GM12878 (cell line): ENCODE measurements around the gene CC2D2B. TPM values are rescaled to one million over a fixed set of nuclear protein-coding genes. Genes with fewer than 3 reads are reported as not detected.

Experiments used
- ATAC-seq: fragments of 200-7000 bp; cut with Tn5 transposase; 3 replicates; pipeline ENCODE4 v1.9.1; 2020; ENCODE audit warnings: mild to moderate bottlenecking, moderate library complexity
- Bru-seq: library from RNA; stranded (reverse); fragments of 400-500 nt; gene quantifications from one replicate; lab custom pipeline; 2021; lab: Mats Ljungman, UMichigan
- BruChase-seq, 2 experiments: library from RNA; stranded (reverse); fragments of 400-500 nt; gene quantifications; one replicate each; lab custom pipeline; 2021; lab: Mats Ljungman, UMichigan
- BruUV-seq: library from RNA; stranded (reverse); fragments of 400-500 nt; replicated peaks from 2 replicates; lab custom pipeline; 2021; lab: Mats Ljungman, UMichigan
- CTCF ChIA-PET: fragments of 300-600 bp; sonication (Branson Sonifier 250); formaldehyde crosslinking; extraction: SDS; loops from one replicate; lab custom pipeline; 2021; ENCODE audit warnings: inconsistent platforms; lab: Yijun Ruan, JAX
- POLR2A ChIA-PET: fragments of 350-600 bp; formaldehyde crosslinking; extraction: SDS; loops from one replicate; lab custom pipeline; 2021; ENCODE audit warnings: inconsistent platforms; lab: Charles Lee
- RAD21 ChIA-PET: fragments of 300-600 bp; sonication (Branson Sonifier 250); formaldehyde crosslinking; loops from one replicate; lab custom pipeline; 2023; ENCODE audit warnings: antibody characterized with exemption; ENCODE audit not compliant: unreplicated experiment; lab: Charles Lee
- SMC1A ChIA-PET: fragments of 300-600 bp; sonication (Branson Sonifier 250); formaldehyde crosslinking; loops from one replicate; lab custom pipeline; 2023; ENCODE audit not compliant: unreplicated experiment, uncharacterized antibody; lab: Charles Lee
- DNase-seq: peaks from one replicate; pipeline ENCODE4 v3.0.0-alpha.2; 2011; ENCODE audit warnings: low read depth, low spot score
- FAIRE-seq: peaks from 3 replicates; lab custom pipeline; 2011; peaks lifted over from hg19 to GRCh38; lab: Jason Lieb, UNC
- H2AFZ ChIP-seq: 2 replicates; pipeline ENCODE4 v1.6.0; 2011; ENCODE audit warnings: low read depth, low read length, control low read depth; ENCODE audit not compliant: control insufficient read depth
- H3K27ac ChIP-seq: 2 replicates; pipeline ENCODE4 v1.5.1; 2011; ENCODE audit warnings: control low read depth; ENCODE audit not compliant: control insufficient read depth, insufficient read depth
- H3K27me3 ChIP-seq, 2 experiments: replicated peaks in 1 of 2; 2 replicates each; pipeline versions ENCODE4 v1.6.0 to v1.6.1; 2011; ENCODE audit warnings: low read length in 1 of 2; ENCODE audit not compliant: control insufficient read depth in 2 of 2, insufficient read depth in 2 of 2
- H3K36me3 ChIP-seq, 2 experiments: 2 replicates each; pipeline ENCODE4 v1.5.1; 2011; ENCODE audit warnings: low read length in 1 of 2; ENCODE audit not compliant: control insufficient read depth in 2 of 2, insufficient read depth in 2 of 2
- H3K4me1 ChIP-seq: 2 replicates; pipeline ENCODE4 v1.6.1; 2011; ENCODE audit warnings: mild to moderate bottlenecking, low read length, moderate library complexity, mixed read lengths; ENCODE audit not compliant: control insufficient read depth, insufficient read depth
- H3K4me2 ChIP-seq: 2 replicates; pipeline ENCODE4 v1.6.0; 2011; ENCODE audit warnings: control low read depth; ENCODE audit not compliant: control insufficient read depth, insufficient read depth
- H3K4me3 ChIP-seq: fragments of 200-600 bp; sonication (generic); 2 replicates; pipeline ENCODE4 v1.5.1; 2016
- H3K79me2 ChIP-seq: 2 replicates; pipeline ENCODE4 v1.6.0; 2011; ENCODE audit warnings: low read length; ENCODE audit not compliant: control insufficient read depth, insufficient read depth
- H3K9ac ChIP-seq: 2 replicates; pipeline ENCODE4 v1.8.0; 2011; ENCODE audit warnings: low read length, control low read depth, mixed read lengths; ENCODE audit not compliant: control insufficient read depth, insufficient read depth
- H3K9me3 ChIP-seq: replicated peaks from 3 replicates; pipeline ENCODE4 v1.5.1; 2011; ENCODE audit warnings: mild to moderate bottlenecking, low read length; ENCODE audit not compliant: control insufficient read depth, insufficient read depth
- H4K20me1 ChIP-seq: 2 replicates; pipeline ENCODE4 v1.6.0; 2011; ENCODE audit not compliant: control insufficient read depth, insufficient read depth
- DPF2 ChIP-seq: fragments of 450-650 bp; IDR thresholded peaks from 2 replicates; pipeline ENCODE4 v1.6.1; 2017; ENCODE audit warnings: mild to moderate bottlenecking
- ESRRA ChIP-seq: IDR thresholded peaks from 2 replicates; pipeline ENCODE4 v1.6.1; 2012; ENCODE audit warnings: mild to moderate bottlenecking, low read length, improper control_type of control experiment
- IKZF2 ChIP-seq, 2 experiments: fragments of 450-650 bp; IDR thresholded peaks; 2 replicates each; pipeline ENCODE4 v1.6.1; 2017; ENCODE audit warnings: mild to moderate bottlenecking in 2 of 2, moderate library complexity in 2 of 2
- JUNB ChIP-seq: IDR thresholded peaks from 2 replicates; pipeline ENCODE4 v1.6.1; 2016; ENCODE audit warnings: antibody characterized with exemption, mild to moderate bottlenecking
- MEF2B ChIP-seq: fragments of 450-650 bp; IDR thresholded peaks from 2 replicates; pipeline ENCODE4 v1.6.1; 2018; ENCODE audit warnings: mild to moderate bottlenecking, moderate library complexity; ENCODE audit not compliant: partially characterized antibody, poor library complexity, severe bottlenecking
- NKRF ChIP-seq: fragments of 450-650 bp; conservative IDR thresholded peaks from 2 replicates; pipeline ENCODE4 v1.6.1; 2017; ENCODE audit warnings: mild to moderate bottlenecking, moderate library complexity
- POU2F2 ChIP-seq: IDR thresholded peaks from 3 replicates; pipeline ENCODE4 v1.6.1; 2011; ENCODE audit warnings: low read depth, mild to moderate bottlenecking, low read length, borderline replicate concordance
- TCF7 ChIP-seq: IDR thresholded peaks from 2 replicates; pipeline ENCODE4 v1.6.1; 2014; ENCODE audit warnings: antibody characterized with exemption, borderline replicate concordance
- ZBTB33 ChIP-seq: fragments of 450-650 bp; IDR thresholded peaks from 2 replicates; pipeline ENCODE4 v1.6.1; 2017; ENCODE audit warnings: mild to moderate bottlenecking
- WGBS: methylation state at CpG from one replicate; pipeline ENCODE4 v1.1.6; 2016; ENCODE audit warnings: low lambda C conversion rate; ENCODE audit not compliant: insufficient replicate concordance, insufficient coverage; ENCODE audit errors: missing lambda C conversion rate; 5-methylcytosine and 5-hydroxymethylcytosine counted together
- in situ Hi-C: fragments of 300-500 bp; cut with MboI; formaldehyde crosslinking; loops from 9 replicates; pipeline ENCODE4 v1.14.3; 2018; ENCODE audit warnings: mixed read lengths
- intact Hi-C: fragments of 100-400 bp; cut with micrococcal nuclease; formaldehyde crosslinking; loops from one replicate; pipeline ENCODE4 v1.14.2; 2022; ENCODE audit not compliant: unreplicated experiment
- long read RNA-seq, 2 experiments: library from polyadenylated mRNA; unstranded; transcript quantifications; one replicate each; pipeline ENCODE4 v2.0.0, GENCODE V29; 2019 to 2020
- polyA minus RNA-seq, 3 experiments: library from RNA; depleted of rRNA, polyadenylated mRNA; stranded (reverse); fragments of >200 nt; gene quantifications; 2 replicates each; pipeline ENCODE4 v1.2.3, GENCODE V29; 2011
- polyA plus RNA-seq, 11 experiments: library from polyadenylated mRNA; depleted of rRNA in 4 of 11; unstranded in 6 of 11; stranded (reverse) in 5 of 11; fragments of >200 nt; fragmentation: Nextera tagmentation in 4 of 11; fragmentation: Illumina TruSeq in 1 of 11; extraction: Ambion mirVana in 4 of 11; extraction: Trizol in 1 of 11; gene quantifications; 1 replicate in 1 of 11; 2 replicates in 10 of 11; pipeline versions ENCODE4 v1.2.1 to v1.2.3, GENCODE V29; 2011 to 2016; ENCODE audit warnings: inconsistent platforms in 2 of 11, missing spikeins in 2 of 11, low read depth in 1 of 11
- total RNA-seq, 4 experiments: library from RNA; depleted of rRNA in 3 of 4; stranded (reverse); fragments of >200 nt in 3 of 4; fragmentation: Illumina TruSeq in 1 of 4; extraction: Trizol in 1 of 4; gene quantifications; 2 replicates each; pipeline versions ENCODE4 v1.2.1 to v1.2.3, GENCODE V29; 2013 to 2021

Gene CC2D2B, protein sequence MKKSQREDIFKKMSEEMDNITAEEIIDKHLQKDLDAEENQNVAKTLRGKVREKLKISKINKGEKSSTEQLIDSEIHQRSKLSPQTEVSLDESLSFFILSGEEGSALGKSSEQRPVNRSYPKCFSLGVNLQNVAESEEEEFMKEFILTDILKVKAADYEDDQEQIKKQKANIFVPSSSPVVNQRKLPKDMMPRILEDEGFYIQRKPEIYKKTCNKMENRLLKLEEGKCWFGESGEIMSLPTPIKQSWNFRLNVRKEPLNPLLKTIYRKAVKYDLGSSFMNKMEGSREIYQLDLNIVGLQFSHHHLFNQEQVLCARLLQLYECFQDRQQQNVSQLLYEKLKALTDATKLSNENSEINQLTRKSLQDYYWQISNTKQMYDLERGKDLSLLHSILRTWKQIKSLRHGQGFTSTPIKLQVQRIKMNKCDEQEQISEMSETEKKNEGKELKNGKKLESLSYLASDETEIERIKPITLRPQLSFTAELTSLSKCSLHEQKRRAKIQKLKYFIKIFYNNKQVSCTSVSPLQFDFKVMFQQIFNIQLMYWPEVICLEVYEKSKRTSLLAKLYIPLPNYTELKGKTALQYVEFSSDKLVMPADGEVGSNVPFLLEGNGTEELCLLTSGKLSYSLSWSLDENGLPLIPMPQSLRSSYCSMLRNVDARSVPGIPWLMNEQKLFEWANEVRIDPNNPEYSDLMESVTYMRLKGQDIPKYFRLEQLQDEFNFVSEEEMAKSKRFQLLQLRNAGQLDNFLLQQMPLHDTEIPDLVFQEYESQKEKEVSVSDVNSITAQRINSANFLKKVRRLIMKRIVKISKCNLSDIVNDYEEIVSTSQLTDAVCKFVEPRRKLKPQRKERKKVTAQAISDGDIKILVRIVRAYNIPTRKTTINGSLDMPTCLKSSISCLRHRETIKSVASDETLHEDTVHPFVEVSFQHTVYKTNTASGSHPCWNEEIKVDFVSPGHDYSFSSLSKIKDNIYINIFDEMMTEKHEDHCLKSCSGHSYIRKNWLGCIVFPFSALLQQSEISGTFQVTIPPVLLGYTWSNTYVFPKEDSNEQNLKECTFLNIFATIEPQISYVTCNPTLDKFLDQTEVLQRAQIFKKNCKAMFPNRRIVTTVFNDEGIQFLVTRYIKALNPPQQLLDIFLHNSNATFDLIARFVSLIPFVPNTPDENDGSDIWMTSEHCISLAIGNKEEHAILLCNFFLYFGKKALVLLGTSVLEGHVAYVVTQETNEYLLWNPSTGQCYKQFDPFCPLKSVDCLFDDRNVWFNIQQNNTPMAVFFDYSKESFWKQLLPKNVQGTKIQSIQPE (N-terminal part only)
- 68.4 and 68.6 TPM in 2 replicates for total RNA-seq (2013; cell fraction: nucleolus; rRNA removed)
- total RNA-seq (2014; rRNA removed) (1.3 and 1.9 TPM in 2 replicates), total RNA-seq (2014; rRNA removed; fragmentation: Illumina TruSeq; extraction: Trizol) (1.5 TPM in 2 replicates), total RNA-seq (2021) (0.72 and 0.80 TPM in 2 replicates), polyA plus RNA-seq (2011; rRNA removed) (2.8 and 5.5 TPM in 2 replicates), polyA plus RNA-seq (2014; fragmentation: Illumina TruSeq; extraction: Trizol) (0.74 and 0.78 TPM in 2 replicates), polyA plus RNA-seq (2014; fragmentation: Nextera tagmentation; extraction: Ambion mirVana) (under 1 TPM; 0.42 to 0.58 TPM), polyA plus RNA-seq (2014; rRNA removed) (0.32 and 1.4 TPM in 2 replicates), polyA plus RNA-seq (2016; fragmentation: Nextera tagmentation; extraction: Ambion mirVana) (under 1 TPM; 0.54 to 0.79 TPM), polyA minus RNA-seq (2011; rRNA and poly(A)+ RNA removed) (2.2 and 2.9 TPM in 2 replicates), Bru-seq, nascent RNA (percentile 63 among the genes with signal in this experiment), BruChase-seq, experiment 1, labeled RNA remaining after a 6-hour chase (percentile 83 among the genes with signal in this experiment), BruChase-seq, experiment 2, labeled RNA remaining after a 2-hour chase (percentile 80 among the genes with signal in this experiment)
- polyA plus RNA-seq (2011; ENCODE audit: low read depth) = 0.16 TPM
- 0.54 and 0.60 TPM in 2 replicates for polyA plus RNA-seq (2011; cell fraction: cytosol; rRNA removed)
- polyA plus RNA-seq (2011; cell fraction: nucleus; rRNA removed) = 4.7 and 6.6 TPM in 2 replicates
- polyA plus RNA-seq (2012) = 0.58 and 1.2 TPM in 2 replicates
- polyA minus RNA-seq (2011; cell fraction: cytosol; rRNA and poly(A)+ RNA removed) = 0.52 and 0.80 TPM in 2 replicates
- polyA minus RNA-seq (2011; cell fraction: nucleus; rRNA and poly(A)+ RNA removed) = 7.5 and 8.0 TPM in 2 replicates
- long read RNA-seq, experiment 1 = 0 reads
- long read RNA-seq, experiment 2, partial matches to known transcripts = 1 of 3 reads
- long read RNA-seq, experiment 2, other reads (novel, unspliced or antisense) = 2 of 3 reads

DNA sequence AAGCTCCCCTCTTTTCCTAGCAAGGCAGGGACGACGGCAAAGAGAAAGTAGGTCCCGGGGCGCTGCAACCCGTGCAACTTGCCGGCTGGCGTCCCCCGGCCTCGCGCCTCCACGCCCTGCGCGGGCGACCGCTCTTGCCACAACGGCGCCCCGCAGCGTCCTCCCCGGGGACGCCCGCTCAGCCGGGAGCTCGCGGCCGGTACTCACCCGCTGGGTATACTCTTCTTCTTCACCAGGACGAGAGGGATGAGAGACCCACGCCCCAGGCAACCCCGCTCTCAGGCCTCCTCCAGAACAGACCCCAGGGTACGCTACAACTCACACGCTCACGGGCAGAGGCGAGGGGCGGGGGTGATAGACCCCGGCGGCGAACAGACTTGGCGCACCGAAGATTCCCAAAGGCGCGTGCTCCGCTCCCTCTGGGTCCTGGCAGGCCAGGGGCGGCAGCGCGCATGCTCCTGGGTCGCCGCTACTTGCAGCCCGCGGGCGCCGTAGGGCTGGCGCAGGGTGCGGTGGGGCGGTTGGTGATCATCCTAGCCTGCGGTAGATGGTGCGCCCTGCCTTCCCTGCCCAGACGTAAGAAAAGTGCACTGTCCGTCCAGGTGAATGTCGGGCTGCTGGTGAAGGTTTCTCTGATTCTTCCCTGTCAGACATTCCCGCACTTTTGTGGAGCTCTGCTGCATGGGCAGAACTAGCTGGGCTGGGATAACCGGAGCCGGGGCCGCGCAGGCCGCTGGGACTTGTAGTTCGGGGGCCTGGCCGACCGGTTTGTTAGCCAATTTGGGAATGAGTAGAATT, at the start of gene CC2D2B:
TSS of gene CC2D2B (plus strand) at position 520 of the 798 bp plus-strand sequence. CDS start 3,349 bp downstream, outside the sequence.
- peak within 1 kb of the TSS; percentile 100 for H2AFZ ChIP-seq
- H3K4me1 ChIP-seq = peaks cover 9% of the 10 kb centered on the region
- intact Hi-C loops = loop anchor here (1.0 kb wide), 1 partner anchor 213 kb away; no protein-coding TSS in a partner anchor
- peak within 1 kb of the TSS; percentile 77 for H3K4me2 ChIP-seq
- DNase-seq (peak; percentile 27), ATAC-seq (peak; percentile 94), FAIRE-seq (no peak)
- in situ Hi-C loops = no loop called here
- under 1% methylated on average over 62 of the region's 69 CpGs for WGBS
- peak within 1 kb of the TSS; percentile 79 for H3K27ac ChIP-seq
- H3K9ac ChIP-seq = peak within 1 kb of the TSS; percentile 75
- RAD21 ChIA-PET = interaction anchor here (0.7 to 2.3 kb wide), 7 partner anchors 66 to 214 kb away, joined by 3 to 8 read pairs (median 5); partner anchors contain the start of gene TCTN3
- no peaks in the 10 kb centered on the region for H3K27me3 ChIP-seq
- CTCF ChIA-PET = interaction anchor here (0.6 to 1.7 kb wide), 13 partner anchors 17 to 564 kb away, joined by 3 to 7 read pairs (median 3); partner anchors contain the start of genes CCNJ and TCTN3
- peak within 1 kb of the TSS; percentile 89 for H3K4me3 ChIP-seq
- H3K9me3 ChIP-seq = no peaks in the 10 kb centered on the region
- H4K20me1 ChIP-seq = no peaks in the 10 kb centered on the region
- H3K36me3 ChIP-seq = no peaks in the 10 kb centered on the region; a peak in 1 of 4 replicates
- POLR2A ChIA-PET = interaction anchor here (1.0 kb wide), 1 partner anchor 214 kb away, joined by 3 read pairs; the partner anchor contains the start of gene TCTN3
- peaks cover 9% of the 10 kb centered on the region for H3K79me2 ChIP-seq
- SMC1A ChIA-PET = interaction anchor here (0.9 to 2.1 kb wide), 7 partner anchors 11 to 383 kb away, joined by 3 to 12 read pairs (median 4); partner anchors contain the start of gene TCTN3
- no TSS peak for BruUV-seq
- TF ChIP-seq NKRF (peak; percentile 72), ZBTB33 (no peak), POU2F2 (no peak), DPF2 (peak; percentile 53; the same call in 1 of the 2 replicates), JUNB (no peak), MEF2B (peak; percentile 52), IKZF2 (IDR thresholded peaks at IDR 0.05) (peak; percentile 53 to 56; a peak in 3 of 4 replicates), TCF7 (no peak), ESRRA (no peak)
